CD4-positive, alpha-beta T cell (primary cell): Measurements from ENCODE around the gene USP3. TPM values are rescaled to one million over a fixed set of nuclear protein-coding genes. Genes with fewer than 3 reads are reported as not detected.

Experiments
- ATAC-seq: fragments of 200-7000 bp; cut with Tn5 transposase; one replicate; pipeline ENCODE4 v1.10.0; 2022; ENCODE audit warnings: mild to moderate bottlenecking; ENCODE audit not compliant: poor library complexity
- CTCF ChIA-PET: fragments of 350-600 bp; sonication (Branson Sonifier 250); formaldehyde crosslinking; loops from one replicate; lab custom pipeline; 2021; ENCODE audit warnings: antibody characterized with exemption, inconsistent platforms; lab: Charles Lee
- POLR2A ChIA-PET: fragments of 350-600 bp; sonication (Branson Sonifier 250); formaldehyde crosslinking; loops from one replicate; lab custom pipeline; 2021; ENCODE audit warnings: antibody characterized with exemption, inconsistent platforms; lab: Charles Lee
- DNase-seq, 14 experiments: peaks; one replicate each; pipeline ENCODE4 v3.0.0-alpha.2; 2013 to 2020; ENCODE audit warnings: mixed read lengths in 2 of 14
- H3K27ac ChIP-seq, 2 donors: one replicate each; pipeline versions ENCODE4 v1.5.1 to v1.7.0; 2013; ENCODE audit warnings: low read length in 2 of 2, low read depth in 1 of 2, mild to moderate bottlenecking in 1 of 2
- H3K27me3 ChIP-seq, 2 experiments: 1 replicate in 1 of 2; 2 replicates in 1 of 2; pipeline versions ENCODE4 v1.6.1 to v1.7.0; 2013; ENCODE audit warnings: low read length in 2 of 2, control low read depth in 1 of 2, mild to moderate bottlenecking in 1 of 2, moderate library complexity in 1 of 2; ENCODE audit not compliant: insufficient read depth in 2 of 2, control insufficient read depth in 1 of 2
- H3K36me3 ChIP-seq: one replicate; pipeline ENCODE4 v1.6.1; 2013; ENCODE audit warnings: low read length, control low read depth; ENCODE audit not compliant: insufficient read depth
- H3K4me1 ChIP-seq: one replicate; pipeline ENCODE4 v1.6.1; 2013; ENCODE audit warnings: low read length, control low read depth; ENCODE audit not compliant: insufficient read depth
- H3K4me3 ChIP-seq: one replicate; pipeline ENCODE4 v1.5.1; 2013; ENCODE audit warnings: mild to moderate bottlenecking, low read length, moderate library complexity
- H3K9me3 ChIP-seq, 2 experiments: 1 replicate in 1 of 2; 2 replicates in 1 of 2; pipeline versions ENCODE4 v1.6.1 to v1.7.0; 2013; ENCODE audit warnings: low read length in 2 of 2, mild to moderate bottlenecking in 2 of 2, control low read depth in 1 of 2, moderate library complexity in 1 of 2; ENCODE audit not compliant: control insufficient read depth in 1 of 2, insufficient read depth in 1 of 2
- H3K27ac Mint-ChIP-seq: one replicate; pipeline ENCODE4 v1.8.0; 2020; ENCODE audit warnings: mixed read lengths
- H3K27me3 Mint-ChIP-seq: one replicate; pipeline ENCODE4 v1.8.0; 2021; ENCODE audit warnings: mixed read lengths
- H3K36me3 Mint-ChIP-seq: one replicate; pipeline ENCODE4 v1.8.0; 2021; ENCODE audit warnings: low read depth, mixed read lengths
- H3K4me1 Mint-ChIP-seq: one replicate; pipeline ENCODE4 v1.8.0; 2021; ENCODE audit warnings: low read depth, mixed read lengths
- H3K4me3 Mint-ChIP-seq: one replicate; pipeline ENCODE4 v1.8.0; 2020; ENCODE audit warnings: mild to moderate bottlenecking, mixed read lengths
- H3K9me3 Mint-ChIP-seq: one replicate; pipeline ENCODE4 v1.8.0; 2020; ENCODE audit warnings: mixed read lengths
- intact Hi-C, 2 experiments: fragments of 100-400 bp; cut with DNase I in 1 of 2; cut with micrococcal nuclease in 1 of 2; formaldehyde crosslinking; loops; one replicate each; pipeline versions ENCODE4 v1.15.1 to v1.9.0; 2023 to 2025; cut with DNase I, micrococcal nuclease
- total RNA-seq, 174 experiments: library from RNA in 2 of 174; stranded (reverse) in 2 of 174; gene quantifications; one replicate each; pipeline ENCODE4 v1.2.3 and lab custom pipeline; 2021 to 2026
- TF ChIP-seq, protein P1 (sequence below): fragments of 200-600 bp; IDR thresholded peaks from one replicate; pipeline ENCODE4 v1.8.0; 2022; ENCODE audit warnings: antibody characterized with exemption, mild to moderate bottlenecking

USP3 gene
- total RNA-seq, 2 experiments from 2014 or later, result 280 to 282 TPM

DNA sequence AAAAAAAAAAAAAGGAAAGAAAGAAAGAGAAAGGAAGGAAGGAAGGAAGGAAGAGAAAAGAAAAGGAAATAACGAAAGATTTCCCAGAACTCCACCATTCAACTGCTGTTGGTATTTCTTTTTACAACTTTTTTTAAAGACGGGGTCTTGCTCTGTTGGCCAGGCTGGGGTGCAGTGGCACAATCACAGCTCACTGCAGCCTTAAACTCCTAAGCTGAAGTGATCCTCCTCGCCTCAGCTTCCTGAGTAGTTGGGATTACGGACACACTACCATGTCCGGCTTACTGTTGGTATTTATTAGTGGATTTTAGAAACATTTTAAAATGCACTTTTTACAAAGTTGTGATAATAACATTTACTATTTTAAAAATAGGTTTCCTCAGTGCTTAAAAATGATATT lies 15.0 kb upstream of the USP3 start:
- Mint-ChIP-seq H3K4me1 (peaks cover 71% of the 10 kb centered on the region), H3K27ac (no peak overlapping the region), H3K36me3 (no peaks in the 10 kb centered on the region), H3K4me3 (no peak overlapping the region), H3K9me3 (no peaks in the 10 kb centered on the region), H3K27me3 (no peaks in the 10 kb centered on the region)
- TF ChIP-seq, protein P1, sequence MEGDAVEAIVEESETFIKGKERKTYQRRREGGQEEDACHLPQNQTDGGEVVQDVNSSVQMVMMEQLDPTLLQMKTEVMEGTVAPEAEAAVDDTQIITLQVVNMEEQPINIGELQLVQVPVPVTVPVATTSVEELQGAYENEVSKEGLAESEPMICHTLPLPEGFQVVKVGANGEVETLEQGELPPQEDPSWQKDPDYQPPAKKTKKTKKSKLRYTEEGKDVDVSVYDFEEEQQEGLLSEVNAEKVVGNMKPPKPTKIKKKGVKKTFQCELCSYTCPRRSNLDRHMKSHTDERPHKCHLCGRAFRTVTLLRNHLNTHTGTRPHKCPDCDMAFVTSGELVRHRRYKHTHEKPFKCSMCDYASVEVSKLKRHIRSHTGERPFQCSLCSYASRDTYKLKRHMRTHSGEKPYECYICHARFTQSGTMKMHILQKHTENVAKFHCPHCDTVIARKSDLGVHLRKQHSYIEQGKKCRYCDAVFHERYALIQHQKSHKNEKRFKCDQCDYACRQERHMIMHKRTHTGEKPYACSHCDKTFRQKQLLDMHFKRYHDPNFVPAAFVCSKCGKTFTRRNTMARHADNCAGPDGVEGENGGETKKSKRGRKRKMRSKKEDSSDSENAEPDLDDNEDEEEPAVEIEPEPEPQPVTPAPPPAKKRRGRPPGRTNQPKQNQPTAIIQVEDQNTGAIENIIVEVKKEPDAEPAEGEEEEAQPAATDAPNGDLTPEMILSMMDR, result no peak
- POLR2A ChIA-PET, result interaction anchor here (1.8 to 7.6 kb wide), 3 partner anchors 8 to 15 kb away, joined by 7 to 140 read pairs (median 49); partner anchors contain the start of gene USP3
- intact Hi-C loops, result no loop called here
- Histone ChIP-seq H3K4me1 (peaks cover 61% of the 10 kb centered on the region), H3K27ac (no peak overlapping the region), H3K36me3 (no peaks in the 10 kb centered on the region), H3K27me3 (no peaks in the 10 kb centered on the region), H3K9me3 (no peaks in the 10 kb centered on the region), H3K4me3 (no peak overlapping the region)
- CTCF ChIA-PET, result interaction anchor here (1.1 to 3.9 kb wide), 4 partner anchors 8 to 23 kb away, joined by 4 to 65 read pairs (median 15); partner anchors contain the start of gene USP3
- no peak for DNase-seq
- no peak for ATAC-seq

DNA sequence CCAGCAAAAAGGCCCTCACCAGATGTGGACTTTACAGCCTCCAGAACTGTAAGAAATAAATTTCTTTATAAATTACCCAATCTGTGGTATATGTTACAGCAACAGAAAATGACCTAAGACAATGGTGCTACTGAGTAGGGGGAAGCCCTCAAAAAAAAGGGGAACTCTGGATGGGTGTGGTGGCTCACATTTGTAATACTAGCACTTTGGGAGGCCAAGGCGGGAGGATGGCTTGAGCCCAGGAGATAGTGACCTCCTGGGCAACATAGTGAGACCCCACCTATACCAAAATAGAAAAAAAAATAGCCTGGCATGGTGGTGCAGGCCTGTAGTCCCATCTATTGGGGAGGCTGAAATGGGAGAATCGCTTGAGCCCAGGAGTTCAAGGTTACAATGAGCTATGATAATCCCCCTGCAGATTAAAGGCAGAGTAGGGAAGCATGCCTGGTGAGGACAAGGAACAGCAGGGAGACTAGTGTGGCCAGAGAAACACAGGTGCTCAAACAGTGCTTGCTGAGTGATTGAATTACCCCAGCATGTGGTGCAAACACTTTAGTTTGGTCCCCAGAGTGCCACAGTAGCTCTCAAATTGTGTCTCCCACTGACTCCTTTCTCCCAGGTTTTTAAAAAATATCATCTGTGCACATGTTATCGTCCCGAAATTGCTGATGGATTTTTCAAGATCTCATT lies 13.9 kb upstream of the USP3 start:
- CTCF ChIA-PET, result interaction anchor here (1.0 to 3.9 kb wide), 3 partner anchors 13 to 24 kb away, joined by 3 to 65 read pairs (median 26); partner anchors contain the start of gene USP3
- no peaks in the 10 kb centered on the region for H3K36me3 Mint-ChIP-seq
- H3K4me1 ChIP-seq, result peaks cover 65% of the 10 kb centered on the region
- H3K4me1 Mint-ChIP-seq, result peaks cover 70% of the 10 kb centered on the region
- no peak overlapping the region for H3K4me3 ChIP-seq
- peak overlapping the region; percentile 62 for H3K27ac Mint-ChIP-seq
- no peaks in the 10 kb centered on the region for H3K36me3 ChIP-seq
- H3K27me3 Mint-ChIP-seq, result no peaks in the 10 kb centered on the region
- ATAC-seq (no peak), DNase-seq (peak in 2 of 14 experiments; percentile 23 to 65)
- H3K9me3 Mint-ChIP-seq, result no peaks in the 10 kb centered on the region
- peak overlapping the region in 1 of 2 donors; percentile 4 for H3K27ac ChIP-seq
- no peak overlapping the region for H3K4me3 Mint-ChIP-seq
- H3K9me3 ChIP-seq, result no peaks in the 10 kb centered on the region
- POLR2A ChIA-PET, result interaction anchor here (0.9 to 7.6 kb wide), 4 partner anchors 8 to 62 kb away, joined by 3 to 140 read pairs (median 4); partner anchors contain the start of gene USP3
- TF ChIP-seq, protein P1, result no peak
- no peaks in the 10 kb centered on the region for H3K27me3 ChIP-seq
- intact Hi-C loops, result no loop called here

- no peaks in the 10 kb centered on the region for H3K27me3 Mint-ChIP-seq
- TF ChIP-seq, protein P1, result no peak
- DNase-seq, result peak in 2 of 14 experiments; percentile 21 to 59
- H3K27ac Mint-ChIP-seq, result peak overlapping the region; percentile 62
- POLR2A ChIA-PET, result interaction anchor here (0.9 to 7.6 kb wide), 4 partner anchors 11 to 62 kb away, joined by 3 to 140 read pairs (median 4); partner anchors contain the start of gene USP3
- Histone ChIP-seq H3K27me3 (no peaks in the 10 kb centered on the region), H3K4me3 (no peak overlapping the region), H3K4me1 (peaks cover 67% of the 10 kb centered on the region), H3K9me3 (no peaks in the 10 kb centered on the region), H3K27ac (peak overlapping the region in 1 of 2 donors; percentile 36), H3K36me3 (no peaks in the 10 kb centered on the region)
- H3K4me3 Mint-ChIP-seq, result no peak overlapping the region
- no peaks in the 10 kb centered on the region for H3K9me3 Mint-ChIP-seq
- CTCF ChIA-PET, result interaction anchor here (1.0 to 1.2 kb wide), 2 partner anchors 13 to 40 kb away, joined by 3 read pairs; partner anchors contain the start of gene USP3
- H3K36me3 Mint-ChIP-seq, result no peaks in the 10 kb centered on the region
- ATAC-seq, result no peak
- intact Hi-C loops, result no loop called here
- H3K4me1 Mint-ChIP-seq, result peaks cover 71% of the 10 kb centered on the region
Observed at GRCh38 chr15:63491116-63491827, 13.1 kb upstream of the USP3 start.
